Measurements from ENCODE around the gene RBFOX2.

GRCh38 chr22:35726933-35727332 is 301.7 kb downstream of the RBFOX2 start:
- TF ChIP-seq, protein P1, sequence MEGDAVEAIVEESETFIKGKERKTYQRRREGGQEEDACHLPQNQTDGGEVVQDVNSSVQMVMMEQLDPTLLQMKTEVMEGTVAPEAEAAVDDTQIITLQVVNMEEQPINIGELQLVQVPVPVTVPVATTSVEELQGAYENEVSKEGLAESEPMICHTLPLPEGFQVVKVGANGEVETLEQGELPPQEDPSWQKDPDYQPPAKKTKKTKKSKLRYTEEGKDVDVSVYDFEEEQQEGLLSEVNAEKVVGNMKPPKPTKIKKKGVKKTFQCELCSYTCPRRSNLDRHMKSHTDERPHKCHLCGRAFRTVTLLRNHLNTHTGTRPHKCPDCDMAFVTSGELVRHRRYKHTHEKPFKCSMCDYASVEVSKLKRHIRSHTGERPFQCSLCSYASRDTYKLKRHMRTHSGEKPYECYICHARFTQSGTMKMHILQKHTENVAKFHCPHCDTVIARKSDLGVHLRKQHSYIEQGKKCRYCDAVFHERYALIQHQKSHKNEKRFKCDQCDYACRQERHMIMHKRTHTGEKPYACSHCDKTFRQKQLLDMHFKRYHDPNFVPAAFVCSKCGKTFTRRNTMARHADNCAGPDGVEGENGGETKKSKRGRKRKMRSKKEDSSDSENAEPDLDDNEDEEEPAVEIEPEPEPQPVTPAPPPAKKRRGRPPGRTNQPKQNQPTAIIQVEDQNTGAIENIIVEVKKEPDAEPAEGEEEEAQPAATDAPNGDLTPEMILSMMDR (IDR thresholded peaks at IDR 0.05): no peak
- no peak for TF ChIP-seq POLR2A (IDR thresholded peaks at IDR 0.05)
